Measurements from ENCODE around the gene PRKCE.

Gene PRKCE

DNA sequence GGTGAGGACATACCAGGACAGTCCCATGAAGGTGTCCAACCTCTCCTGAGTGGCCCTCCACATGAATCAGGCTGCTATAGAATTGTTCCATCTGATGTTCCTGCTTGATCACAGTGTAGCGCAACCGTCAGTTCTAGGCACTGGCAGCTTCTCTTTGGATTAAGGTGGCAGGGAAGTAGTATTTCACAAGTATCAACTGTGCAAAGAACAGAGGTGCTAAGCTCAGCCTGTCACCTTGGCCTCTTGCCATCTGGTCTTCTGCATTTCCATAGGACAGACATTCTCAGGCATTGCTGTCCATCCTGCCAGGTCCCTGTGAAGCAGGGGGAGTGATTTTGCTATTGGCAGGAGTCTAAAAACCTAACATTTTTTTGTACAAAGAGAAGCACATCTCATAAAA, 463.5 kb downstream of the PRKCE start:
- no peak for DNase-seq (ENCODE audit: low read depth in 2 of 2)

DNA sequence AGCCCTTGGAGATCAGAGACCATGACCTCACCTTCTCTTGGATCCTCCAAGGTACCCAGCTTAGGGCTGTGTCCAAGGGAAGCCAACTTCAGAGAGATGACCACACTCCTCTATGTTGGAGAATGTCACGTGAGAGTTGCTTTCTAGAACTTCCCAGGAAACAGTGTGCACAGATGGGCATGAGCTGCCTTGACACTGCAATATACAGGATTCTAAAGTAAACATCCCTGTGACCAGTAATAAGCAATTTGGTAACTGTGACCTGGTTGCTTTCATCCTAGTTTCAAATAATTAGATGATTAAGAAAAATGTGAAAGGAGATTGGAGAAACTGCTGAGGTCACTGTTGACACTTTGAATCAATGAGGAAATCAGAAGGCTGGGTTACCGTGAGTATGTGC, 464.7 kb downstream of the PRKCE start:
- no peak for DNase-seq (ENCODE audit: low read depth in 2 of 2)

DNA sequence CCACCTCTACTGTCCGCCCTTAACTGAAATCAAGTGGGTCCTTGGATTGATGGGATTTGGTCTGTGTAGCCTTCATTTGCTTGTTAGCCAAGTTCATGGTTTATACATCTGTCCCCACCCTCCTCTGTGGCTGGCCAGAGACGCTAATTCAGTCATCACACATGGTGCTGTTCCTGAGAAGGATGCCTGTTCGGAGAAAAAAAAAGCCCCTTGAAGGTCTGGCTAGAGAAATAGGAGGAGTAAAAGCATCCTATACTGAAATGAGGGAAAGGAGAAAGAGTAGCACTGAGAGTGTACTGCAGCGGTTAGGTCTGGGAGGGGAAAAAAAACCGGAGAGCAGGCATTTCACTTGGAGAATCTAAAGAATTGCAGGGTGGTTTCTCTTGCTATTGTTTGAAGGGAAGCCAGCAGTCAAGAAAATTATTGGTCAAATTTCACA, 465.1 kb downstream of the PRKCE start:
- DNase-seq (ENCODE audit: low read depth in 2 of 2): no peak

DNA sequence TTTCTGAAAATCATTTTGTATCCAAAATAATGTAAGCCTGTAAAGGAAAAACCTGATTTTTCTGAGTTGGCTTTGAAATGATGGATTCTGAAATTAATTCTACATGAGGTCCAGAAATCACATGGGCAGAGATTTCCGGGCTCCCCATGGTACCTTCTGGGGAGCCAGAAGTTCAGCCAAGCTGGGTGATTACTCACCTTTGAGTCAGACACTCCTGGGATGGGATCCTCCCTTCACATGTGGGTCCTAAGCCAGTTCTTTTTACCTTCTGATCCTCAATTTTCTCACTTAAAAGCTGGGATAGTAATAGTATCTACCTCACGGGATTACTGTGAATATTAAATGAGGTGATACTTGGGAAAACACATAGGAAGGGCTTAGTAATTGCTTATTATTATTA, 465.9 kb downstream of the PRKCE start:
- no peak for DNase-seq (ENCODE audit: low read depth in 2 of 2)

DNA sequence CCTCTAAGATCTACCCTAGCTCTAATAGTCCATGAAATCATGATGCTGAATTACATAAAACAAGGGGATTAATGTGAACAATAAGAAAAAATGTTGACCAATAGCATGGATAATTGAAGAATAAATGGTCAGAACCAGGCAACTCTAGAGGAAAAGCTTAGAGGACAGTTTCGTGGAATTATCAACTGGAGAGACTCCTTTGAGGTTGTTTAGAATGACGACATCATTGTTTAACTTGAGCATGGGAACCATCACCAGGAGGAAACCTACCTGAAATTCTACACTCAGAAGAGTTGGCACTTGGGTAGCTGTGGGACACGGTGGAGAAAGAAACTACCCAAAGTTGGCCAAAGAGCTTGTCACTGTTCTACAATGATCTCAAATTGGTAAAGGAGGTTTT, 466.5 kb downstream of the PRKCE start:
- DNase-seq (ENCODE audit: low read depth in 2 of 2): no peak

DNA sequence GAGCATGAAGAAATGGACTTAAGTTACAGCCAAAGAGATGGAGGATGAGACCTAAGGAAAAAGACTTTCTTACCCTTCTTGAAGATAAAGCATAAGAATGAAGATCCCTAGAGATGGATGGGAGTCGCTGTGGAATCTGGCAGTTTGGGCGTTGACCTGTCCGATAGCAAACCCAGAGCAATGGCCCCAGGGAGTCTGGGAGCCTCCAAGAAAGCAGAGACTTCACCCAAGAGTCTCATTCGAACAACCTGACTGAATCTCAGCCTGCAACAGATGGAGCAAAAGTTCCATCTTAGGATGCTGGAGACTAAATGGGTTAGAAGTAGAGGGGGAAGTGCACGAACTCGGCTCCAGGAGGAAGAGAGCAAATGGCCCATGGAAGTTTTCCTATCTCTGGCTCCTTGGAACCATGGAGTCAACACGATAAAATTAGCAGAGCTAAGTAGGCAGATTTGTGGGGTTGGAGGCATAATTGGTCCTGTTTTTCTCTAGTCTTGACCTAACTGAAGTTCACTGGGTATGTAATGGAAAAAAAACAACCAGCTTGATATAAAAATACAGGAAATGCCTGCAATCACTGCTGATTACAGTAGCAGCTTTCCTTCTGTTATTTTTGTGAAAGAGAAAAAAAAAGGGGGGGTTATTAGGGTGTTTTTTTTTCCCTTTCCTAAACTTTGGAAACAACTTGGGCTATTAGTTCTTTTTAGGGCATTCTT, 467.3 kb downstream of the PRKCE start:
- no peak for DNase-seq (ENCODE audit: low read depth in 2 of 2)

DNA sequence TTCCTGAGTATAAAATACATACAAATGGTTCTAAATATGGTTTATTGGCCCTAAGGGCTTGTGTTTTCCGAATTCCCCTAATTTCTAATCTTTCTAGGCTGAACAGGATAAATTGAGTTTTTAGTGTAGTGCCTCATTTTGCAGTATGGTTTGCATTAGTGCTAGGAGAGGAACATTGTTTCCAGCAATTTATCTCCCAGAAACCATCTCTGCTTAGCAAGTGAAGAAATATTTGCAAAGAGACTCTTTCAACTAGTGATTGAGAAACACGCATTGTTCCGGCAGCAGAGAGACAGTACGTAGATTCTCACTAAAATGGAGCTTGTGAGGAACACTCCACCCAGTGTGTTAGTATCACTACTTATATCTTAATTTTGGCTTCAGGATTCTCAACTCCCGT, 468.0 kb downstream of the PRKCE start:
- no peak for DNase-seq (ENCODE audit: low read depth in 2 of 2)

DNA sequence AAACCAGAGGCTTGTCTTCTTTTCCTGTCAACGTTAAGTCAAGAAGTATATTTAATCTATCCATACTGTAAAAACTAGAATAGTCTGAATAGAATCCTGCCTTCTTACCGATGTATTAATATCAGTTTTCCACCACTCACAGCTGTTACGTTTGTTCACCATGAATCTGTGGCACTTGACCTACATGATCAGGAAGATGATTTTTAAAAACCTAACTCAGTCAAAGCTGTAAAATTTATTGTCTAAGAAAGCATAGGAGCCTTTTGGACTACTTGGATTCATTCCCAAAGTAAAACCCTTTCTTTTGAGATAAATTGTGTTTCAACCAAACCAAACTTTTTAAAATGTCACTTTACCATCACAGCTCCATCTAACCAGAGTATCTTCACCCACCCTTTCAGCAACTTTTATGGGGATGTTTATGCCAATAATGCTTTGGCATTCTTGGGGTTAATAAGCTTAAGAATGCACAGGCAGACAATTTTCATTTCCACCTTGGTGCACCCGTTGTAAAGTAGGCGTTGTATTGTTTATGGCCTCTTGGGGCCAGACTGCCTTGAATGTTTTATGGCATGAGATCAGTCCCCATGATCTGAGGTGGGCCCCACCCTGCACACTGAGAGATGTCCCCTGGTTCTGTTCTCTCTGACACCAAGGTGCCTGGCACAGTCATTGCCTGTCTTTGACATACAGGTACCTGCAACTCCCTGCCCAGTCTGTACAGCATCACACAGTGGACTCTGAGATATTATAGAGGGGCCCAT, 469.5 kb downstream of the PRKCE start:
- no peak for DNase-seq (ENCODE audit: low read depth in 2 of 2)

DNA sequence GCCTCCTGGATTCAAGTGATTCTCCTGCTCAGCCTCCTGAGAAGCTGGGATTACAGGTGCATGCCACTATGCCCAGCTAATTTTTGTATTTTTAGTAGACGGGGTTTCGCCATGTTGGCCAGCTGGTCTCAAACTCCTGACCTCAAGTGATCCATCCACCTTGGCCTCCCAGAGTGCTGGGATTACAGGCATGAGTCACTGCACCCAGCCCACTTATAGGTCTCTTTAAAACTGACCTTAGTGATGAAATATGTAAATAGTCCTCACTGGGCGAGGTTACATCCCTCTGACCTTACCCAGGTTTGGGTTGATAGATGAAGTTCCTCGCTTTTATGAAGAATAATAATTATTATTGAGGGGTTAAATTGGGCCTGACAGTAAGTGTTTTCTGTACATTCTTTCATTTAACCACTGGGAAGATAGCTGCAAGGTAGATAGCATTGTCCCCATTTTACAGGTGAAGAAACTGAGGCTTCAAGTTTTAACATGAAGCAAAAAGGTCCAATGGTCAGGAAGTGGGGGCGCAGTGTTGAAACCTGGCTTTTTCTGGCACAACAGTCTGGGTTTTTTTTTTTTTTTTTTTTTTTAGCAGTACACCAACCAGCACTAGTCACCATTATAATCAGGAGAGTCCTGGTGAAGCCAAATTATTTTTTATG, 471.0 kb downstream of the PRKCE start:
- no peak for DNase-seq (ENCODE audit: low read depth in 2 of 2)

DNA sequence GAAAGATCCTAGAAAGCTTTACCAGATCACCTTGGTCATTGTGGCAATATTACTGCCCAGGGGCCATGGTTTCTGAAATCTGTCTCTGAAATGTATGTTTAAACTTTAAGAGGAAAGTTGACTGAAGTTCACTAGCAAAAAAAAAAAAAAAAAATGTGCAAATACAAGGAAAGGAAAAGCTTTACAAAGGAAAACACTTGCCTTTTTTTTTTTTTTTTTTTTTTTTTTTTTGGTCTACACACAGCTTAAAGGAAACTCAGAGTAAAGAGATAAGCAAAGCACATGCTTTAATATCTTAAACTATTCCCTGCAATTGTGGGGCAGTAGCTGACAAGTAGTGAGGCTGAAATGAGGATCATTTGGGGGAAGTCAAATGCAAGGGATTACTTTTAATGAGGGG, 471.5 kb downstream of the PRKCE start:
- DNase-seq (ENCODE audit: low read depth in 2 of 2): no peak

DNA sequence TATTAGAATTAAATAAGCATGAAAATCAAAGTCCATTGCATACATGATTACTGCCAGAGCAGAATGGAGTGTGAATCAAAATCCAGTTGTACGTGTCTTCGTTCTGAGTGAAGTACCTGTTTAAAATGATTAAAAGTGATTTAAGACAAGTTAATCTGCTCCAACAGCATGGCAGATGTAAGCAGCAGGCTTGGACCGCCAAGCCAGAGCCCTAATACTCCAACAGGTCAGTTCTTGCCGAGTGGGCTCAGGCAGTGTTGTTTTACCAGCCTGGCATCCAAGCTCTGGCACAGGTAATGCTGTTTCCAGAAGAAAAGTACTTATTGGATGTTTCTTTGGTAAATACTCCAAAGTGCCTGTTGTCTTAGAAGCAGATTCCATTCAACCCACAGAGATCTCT, 474.3 kb downstream of the PRKCE start:
- no peak for DNase-seq (ENCODE audit: low read depth in 2 of 2)

DNA sequence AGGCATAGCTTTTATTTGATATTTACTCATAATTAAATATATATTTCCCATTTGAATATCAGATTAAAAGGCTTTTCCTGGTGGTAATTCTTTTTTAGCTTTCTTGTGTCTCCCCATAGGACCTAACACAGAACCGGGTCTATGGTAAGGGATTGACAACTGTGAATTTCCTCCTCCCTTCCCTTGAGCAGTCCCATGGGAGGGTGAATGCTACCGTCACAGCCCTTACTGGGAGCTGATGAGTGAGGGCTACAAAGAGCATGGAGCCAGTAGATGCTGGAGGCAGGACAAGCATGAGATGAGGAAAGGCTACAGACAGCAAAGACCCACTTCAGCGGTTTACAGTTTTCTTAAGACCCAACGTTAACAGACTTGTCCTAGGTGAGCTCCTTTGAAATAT, 475.1 kb downstream of the PRKCE start:
- no peak for DNase-seq (ENCODE audit: low read depth in 2 of 2)

DNA sequence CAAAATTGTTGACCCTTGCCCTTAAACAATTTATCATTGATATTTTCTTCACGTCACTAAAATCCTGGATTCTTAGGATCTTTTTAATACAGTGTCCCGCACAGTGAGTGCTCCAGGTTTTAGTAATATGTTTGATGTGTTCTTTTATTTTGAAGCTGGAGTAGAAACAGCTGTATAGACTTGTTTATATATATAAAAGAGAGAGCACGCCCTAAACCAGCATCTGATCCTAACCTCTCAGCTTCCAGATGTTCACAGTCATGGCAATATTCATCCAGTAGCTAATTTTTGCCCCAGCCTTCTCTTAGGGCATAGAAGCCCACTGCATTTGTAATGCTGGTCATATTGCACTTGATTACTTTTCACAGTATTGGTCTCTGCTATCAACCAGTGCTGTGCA, 475.7 kb downstream of the PRKCE start:
- no peak for DNase-seq (ENCODE audit: low read depth in 2 of 2)

DNA sequence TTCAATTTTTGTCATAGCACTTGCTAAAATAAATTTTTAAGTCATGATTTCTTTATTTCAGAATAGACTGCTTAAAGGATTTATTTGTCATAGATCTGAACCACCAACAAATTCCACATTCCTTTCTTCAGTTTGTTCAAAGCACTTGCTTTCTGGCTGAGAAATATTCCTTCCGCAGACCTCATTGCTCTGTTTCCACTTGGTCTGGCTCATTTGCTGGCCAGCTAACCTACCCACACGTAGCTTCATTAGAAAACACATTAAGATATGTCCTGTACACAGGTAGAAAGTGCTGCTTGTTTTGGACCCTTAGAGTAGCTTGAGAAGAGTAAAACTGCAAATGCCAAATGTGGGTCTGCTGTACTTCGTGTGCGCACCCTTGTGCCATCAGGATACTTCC, 479.0 kb downstream of the PRKCE start:
- DNase-seq (ENCODE audit: low read depth in 2 of 2): no peak

DNA sequence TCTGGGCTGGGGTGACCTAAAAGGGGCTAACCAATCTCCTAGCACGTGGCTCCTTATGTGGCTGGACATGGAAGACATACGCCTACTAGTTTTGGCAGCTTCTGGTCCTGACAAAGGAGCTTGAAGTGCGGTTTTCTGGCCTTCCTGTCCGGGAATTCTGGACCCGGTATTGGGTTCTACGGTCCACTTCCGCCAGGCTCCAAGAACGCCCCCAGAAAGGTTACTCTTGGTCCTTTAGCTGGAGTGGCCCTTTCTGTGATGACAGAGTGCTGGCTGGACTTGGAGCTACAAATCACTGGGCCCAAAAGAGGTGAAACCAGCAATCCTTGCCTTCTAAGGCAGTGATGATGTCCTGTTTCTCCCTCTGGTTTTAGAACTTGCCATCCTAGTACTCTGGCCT, 481.5 kb downstream of the PRKCE start:
- no peak for DNase-seq (ENCODE audit: low read depth in 2 of 2)

DNA sequence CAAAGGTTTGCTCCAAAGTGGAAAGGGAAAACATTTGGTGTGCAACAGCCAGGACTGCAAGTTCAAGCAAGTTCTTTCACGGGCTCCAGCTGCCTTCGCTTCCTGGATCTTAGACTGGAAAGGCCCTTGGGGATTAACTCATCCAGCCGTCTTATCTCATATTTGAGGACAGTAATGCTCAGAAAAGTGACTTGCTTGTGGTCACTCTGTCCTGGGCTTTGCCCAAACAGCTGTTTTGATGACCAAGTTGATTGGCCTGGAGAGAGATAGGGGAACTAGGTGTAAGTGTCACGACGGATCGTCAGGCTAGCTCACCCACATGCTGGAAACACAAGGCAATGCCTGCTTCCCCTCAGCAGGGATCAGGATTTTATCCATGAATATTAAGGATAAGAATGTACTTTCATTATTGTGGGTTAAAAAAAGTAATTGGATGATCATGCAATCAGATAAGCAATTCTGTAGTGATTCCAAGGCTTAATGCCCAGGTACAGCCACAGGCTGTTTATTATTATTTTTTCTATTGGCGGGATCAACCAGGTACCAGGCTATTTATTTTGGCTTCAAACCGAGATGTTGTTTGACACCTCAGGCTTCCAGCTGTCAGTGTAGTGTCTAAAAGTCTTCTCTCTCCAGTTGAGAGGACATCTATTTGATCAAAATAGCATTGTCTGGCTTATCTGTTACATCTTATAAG, 483.2 kb downstream of the PRKCE start:
- DNase-seq (ENCODE audit: low read depth in 2 of 2): no peak

DNA sequence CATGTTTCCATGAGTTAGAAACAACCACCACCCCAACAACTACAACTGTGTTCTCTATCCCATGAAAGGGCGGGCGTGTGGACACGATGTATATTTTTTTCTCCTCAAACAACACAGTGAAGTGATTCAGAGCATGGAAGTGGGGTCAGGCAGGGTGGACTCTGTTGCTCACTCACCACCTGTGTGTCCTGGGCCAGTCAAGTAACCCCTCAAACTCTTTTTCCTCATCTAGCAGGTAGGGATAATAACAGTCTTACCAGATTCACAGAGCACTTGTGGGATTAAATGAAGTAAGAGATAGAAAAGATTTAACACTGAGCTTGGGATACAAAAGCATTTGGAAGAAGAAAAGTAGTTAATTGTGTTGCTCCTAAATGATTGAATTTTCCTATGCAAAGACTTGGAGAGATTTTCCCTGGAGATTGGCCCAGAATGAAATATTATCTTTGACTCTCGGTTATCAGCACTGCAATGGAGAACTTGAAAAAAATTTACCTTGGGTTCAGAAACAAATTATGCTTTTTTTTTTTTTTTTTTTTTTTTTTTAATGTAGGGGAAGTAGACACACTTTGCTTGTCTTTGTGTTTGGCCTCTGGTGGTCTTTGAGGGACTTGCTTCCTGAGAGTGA, 483.9 kb downstream of the PRKCE start:
- DNase-seq (ENCODE audit: low read depth in 2 of 2): no peak

DNA sequence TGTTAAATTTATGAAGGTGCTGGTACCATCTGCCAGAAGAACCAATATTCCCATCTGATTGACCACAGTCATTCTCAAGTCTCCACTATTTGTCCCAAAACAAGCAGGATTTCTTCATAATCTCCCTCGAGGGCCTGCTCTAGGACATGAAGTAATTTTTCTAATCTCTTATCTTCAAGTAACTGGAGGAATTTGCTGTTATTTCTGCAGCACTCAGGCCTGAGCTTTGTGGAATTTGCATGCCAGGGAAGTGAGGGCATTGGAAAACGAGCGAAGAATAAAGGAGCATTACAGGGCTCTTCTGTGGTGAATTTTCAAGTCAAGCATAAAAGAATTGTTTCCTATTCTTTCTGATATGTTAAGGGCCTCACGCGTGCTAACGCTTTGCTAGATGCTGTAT, 484.5 kb downstream of the PRKCE start:
- no peak for DNase-seq (ENCODE audit: low read depth in 2 of 2)

DNA sequence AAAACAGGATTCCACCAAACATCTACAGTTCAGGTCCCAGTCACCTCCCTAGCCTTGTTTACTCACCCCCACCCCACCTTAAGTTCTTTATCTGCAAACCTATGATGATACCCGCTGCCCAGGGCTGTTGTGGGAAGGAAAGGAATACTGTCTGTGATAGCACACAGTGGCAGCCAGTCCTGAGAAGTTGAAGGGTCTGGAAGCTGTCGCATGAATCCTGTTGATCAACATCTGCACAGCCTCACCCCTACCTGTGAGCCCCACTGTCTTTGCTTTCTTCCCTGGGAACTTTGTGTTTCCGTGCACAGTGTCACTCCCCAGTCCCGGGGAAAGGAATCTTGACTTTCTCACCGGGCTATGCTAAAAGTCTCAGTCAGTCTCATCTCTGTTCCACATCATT, 485.0 kb downstream of the PRKCE start:
- DNase-seq (ENCODE audit: low read depth in 2 of 2): no peak

DNA sequence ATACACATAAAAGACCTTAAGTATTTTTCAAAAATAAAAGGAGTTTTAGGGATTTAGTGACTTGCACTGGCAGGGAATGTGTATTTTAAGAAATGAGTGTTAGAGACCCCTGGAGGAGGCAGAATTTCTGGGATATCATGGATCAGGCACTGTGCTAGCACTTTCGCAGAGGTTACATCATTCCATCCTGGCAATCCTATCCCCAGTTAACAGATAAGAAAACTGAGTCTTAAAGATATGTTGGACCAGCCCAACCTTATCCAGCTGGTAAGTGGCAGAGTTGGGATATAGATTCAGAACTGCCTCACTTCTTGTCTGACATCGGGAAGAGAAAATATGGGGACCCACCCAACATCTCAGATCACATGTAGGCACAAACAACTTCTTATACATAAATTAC, 485.5 kb downstream of the PRKCE start:
- DNase-seq (ENCODE audit: low read depth in 2 of 2): no peak

DNA sequence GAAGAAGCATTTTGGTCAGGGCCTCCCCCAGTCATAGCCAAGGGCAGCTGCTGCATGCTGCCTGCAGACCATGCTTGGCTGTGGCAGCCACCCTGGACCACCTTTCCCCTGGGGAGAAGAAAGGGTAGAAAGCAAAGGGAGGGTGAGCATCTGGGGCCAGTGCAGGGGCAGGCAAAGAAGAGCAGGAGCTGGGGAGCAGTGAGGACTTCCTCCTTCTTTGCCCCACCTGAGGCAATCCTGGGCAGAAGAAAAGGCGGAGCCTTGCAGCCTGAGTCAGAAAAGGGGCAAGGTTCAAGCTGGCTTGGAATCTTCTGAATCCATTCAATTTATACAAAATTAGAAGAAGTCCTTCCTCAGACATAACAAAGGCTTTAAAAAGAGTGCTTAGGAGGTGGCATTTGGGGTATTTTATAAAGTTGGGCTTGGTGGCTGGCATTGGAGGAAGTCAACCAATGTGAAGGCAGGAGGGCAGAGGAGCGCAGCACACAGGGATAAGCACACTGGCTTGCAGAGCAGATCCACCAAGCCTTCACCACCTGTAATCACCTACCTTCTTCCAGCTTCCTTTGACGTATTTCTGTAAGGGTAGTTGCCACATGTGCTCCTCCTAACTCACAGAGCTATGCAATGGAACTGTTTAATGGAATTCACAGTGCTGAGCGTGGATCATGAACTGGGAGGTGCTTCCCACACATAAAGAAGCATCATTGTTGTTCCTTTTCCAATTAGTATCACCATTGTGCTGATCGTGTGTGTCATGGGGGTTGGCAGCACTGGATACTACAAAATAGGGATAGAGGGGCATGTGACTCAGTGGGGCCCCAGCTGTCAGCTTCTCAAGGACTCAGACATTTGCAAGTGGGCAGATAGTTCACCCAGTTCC, 491.3 kb downstream of the PRKCE start:
- no peak for DNase-seq (ENCODE audit: low read depth in 2 of 2)
